Upper lobe of left lung (tissue), 6 donors: ENCODE data around the gene TMEM91. TPM values are rescaled to one million over a fixed set of nuclear protein-coding genes. Genes with fewer than 3 reads are reported as not detected.

Experiments used
- ATAC-seq, 2 donors: fragments of 200-7000 bp; cut with Tn5 transposase; one replicate each; pipeline ENCODE4 v1.9.1; 2022; ENCODE audit warnings: mild to moderate bottlenecking in 2 of 2, moderate library complexity in 2 of 2; ENCODE audit not compliant: low FRiP score in 2 of 2
- DNase-seq, 2 donors: peaks; one replicate each; pipeline ENCODE4 v3.0.0-alpha.2; 2019 to 2020
- H3K27ac ChIP-seq, 4 donors: fragments of 200-600 bp; sonication (generic); one replicate each; pipeline ENCODE4 v1.5.1; 2016 to 2019
- H3K27me3 ChIP-seq, 4 donors: fragments of 200-600 bp; sonication (generic); one replicate each; pipeline ENCODE4 v1.5.1; 2017 to 2019
- H3K36me3 ChIP-seq, 4 donors: fragments of 200-600 bp; sonication (generic); one replicate each; pipeline ENCODE4 v1.5.1; 2016 to 2019
- H3K4me1 ChIP-seq, 4 donors: fragments of 200-600 bp; sonication (generic); one replicate each; pipeline ENCODE4 v1.5.1; 2018 to 2019
- H3K4me3 ChIP-seq, 4 donors: fragments of 200-600 bp; sonication (generic); one replicate each; pipeline ENCODE4 v1.5.1; 2017 to 2019; ENCODE audit warnings: mild to moderate bottlenecking in 2 of 4, moderate library complexity in 1 of 4
- H3K9me3 ChIP-seq, 4 donors: fragments of 200-600 bp; sonication (generic); one replicate each; pipeline ENCODE4 v1.5.1; 2018 to 2019
- CTCF ChIP-seq, 6 experiments: fragments of 450-650 bp in 4 of 6; fragments of 200-600 bp in 2 of 6; sonication (generic) in 2 of 6; IDR thresholded peaks; one replicate each; pipeline ENCODE4 v1.5.1; 2016 to 2019; ENCODE audit warnings: antibody characterized with exemption in 6 of 6
- EP300 ChIP-seq, 4 donors: sonication (generic); formaldehyde crosslinking; IDR thresholded peaks; one replicate each; pipeline ENCODE4 v1.5.1; 2017; ENCODE audit warnings: antibody characterized with exemption in 4 of 4, control low read depth in 2 of 4
- POLR2A ChIP-seq, 4 donors: fragments of 450-650 bp; IDR thresholded peaks; one replicate each; pipeline ENCODE4 v1.5.1; 2016 to 2017; ENCODE audit warnings: antibody characterized with exemption in 4 of 4, mild to moderate bottlenecking in 2 of 4
- POLR2AphosphoS5 ChIP-seq, 2 donors: sonication (generic); formaldehyde crosslinking; IDR thresholded peaks; one replicate each; pipeline ENCODE4 v1.5.1; 2017; ENCODE audit warnings: antibody characterized with exemption in 2 of 2
- WGBS, 2 donors: methylation state at CpG; one replicate each; pipeline ENCODE4 v1.1.5; 2017 to 2018; 5-methylcytosine and 5-hydroxymethylcytosine counted together
- total RNA-seq, 6 donors: library from RNA; depleted of rRNA in 4 of 6; stranded (reverse); fragments of >200 nt in 4 of 6; gene quantifications; one replicate each; pipeline versions ENCODE4 v1.1.0 to v1.2.1, GENCODE V29; 2016 to 2021
- donor health status: DM: no; HTN: no; CAD: no; lungs with moderate emphysema.
- donor health status: DM: no; HTN: yes; CAD: no; lungs with severe emphysema.

The TMEM91 gene
- total RNA-seq, 6 donors from 2014 or later = 18.7 to 65.0 (median 29.3) TPM

GRCh38 chr19:41402010-41402409 is 25.7 kb downstream of the TMEM91 start:
- DNase-seq = no peak
- TF ChIP-seq POLR2A (IDR thresholded peaks at IDR 0.05) (no peak), POLR2AphosphoS5 (IDR thresholded peaks at IDR 0.05) (no peak), EP300 (IDR thresholded peaks at IDR 0.05) (no peak), CTCF (IDR thresholded peaks at IDR 0.05) (no peak)
- peak overlapping the region in 2 of 4 donors; percentile 36 to 63 for H3K27ac ChIP-seq
- no peak overlapping the region for H3K4me3 ChIP-seq
- 87 to 91% methylated on average over 3 of the region's 3 CpGs for WGBS, 2 donors
- peaks cover 37 to 65% (median 47%) of the 10 kb centered on the region in 4 donors for H3K4me1 ChIP-seq
- H3K36me3 ChIP-seq = peaks cover 0 to 14% (median 2%) of the 10 kb centered on the region in 4 donors
- no peaks in the 10 kb centered on the region for H3K27me3 ChIP-seq
- H3K9me3 ChIP-seq = no peaks in the 10 kb centered on the region
- no peak for ATAC-seq

GRCh38 chr19:41403181-41403970 is 27.0 kb downstream of the TMEM91 start:
- WGBS, 2 donors = 64 to 72% methylated on average over 11 to 12 of the region's 12 CpGs
- Histone ChIP-seq H3K27me3 (no peaks in the 10 kb centered on the region), H3K4me1 (peaks cover 47 to 72% (median 56%) of the 10 kb centered on the region in 4 donors), H3K4me3 (no peak overlapping the region), H3K27ac (peak overlapping the region; percentile 24 to 63 (median 40)), H3K36me3 (peaks cover 0 to 14% (median 2%) of the 10 kb centered on the region in 4 donors), H3K9me3 (no peaks in the 10 kb centered on the region)
- no peak for DNase-seq
- no peak for ATAC-seq
- TF ChIP-seq POLR2A (IDR thresholded peaks at IDR 0.05) = no peak
- TF ChIP-seq CTCF (IDR thresholded peaks at IDR 0.05) = no peak
- no peak for TF ChIP-seq POLR2AphosphoS5 (IDR thresholded peaks at IDR 0.05)
- TF ChIP-seq EP300 (IDR thresholded peaks at IDR 0.05) = no peak

GRCh38 chr19:41405776-41406175 is 29.4 kb downstream of the TMEM91 start:
- Histone ChIP-seq H3K36me3 (peaks cover 0 to 14% (median 2%) of the 10 kb centered on the region in 4 donors), H3K27ac (peak overlapping the region; percentile 69 to 92 (median 83)), H3K27me3 (no peaks in the 10 kb centered on the region), H3K4me3 (no peak overlapping the region), H3K9me3 (no peaks in the 10 kb centered on the region), H3K4me1 (peaks cover 58 to 83% (median 64%) of the 10 kb centered on the region in 4 donors)
- ATAC-seq (no peak), DNase-seq (no peak)
- TF ChIP-seq POLR2AphosphoS5 (IDR thresholded peaks at IDR 0.05) (peak in 1 of 2 donors; percentile 33), POLR2A (IDR thresholded peaks at IDR 0.05) (no peak)
- 66 to 69% methylated on average over 6 of the region's 6 CpGs for WGBS, 2 donors

GRCh38 chr19:41407271-41407670 is 30.9 kb downstream of the TMEM91 start:
- peak in 1 of 6 experiments; percentile 23 for TF ChIP-seq CTCF (IDR thresholded peaks at IDR 0.05)
- TF ChIP-seq POLR2AphosphoS5 (IDR thresholded peaks at IDR 0.05) = no peak
- TF ChIP-seq EP300 (IDR thresholded peaks at IDR 0.05) = no peak
- peak in 1 of 4 donors; percentile 8 for TF ChIP-seq POLR2A (IDR thresholded peaks at IDR 0.05)
- H3K4me1 ChIP-seq = peaks cover 66 to 83% (median 75%) of the 10 kb centered on the region in 4 donors
- DNase-seq = no peak
- 17 to 18% methylated on average over 1 to 4 of the region's 4 CpGs for WGBS, 2 donors
- no peak overlapping the region for H3K4me3 ChIP-seq
- H3K27ac ChIP-seq = peak overlapping the region; percentile 69 to 92 (median 83)
- H3K9me3 ChIP-seq = no peaks in the 10 kb centered on the region
- H3K36me3 ChIP-seq = peaks cover 0 to 23% (median 2%) of the 10 kb centered on the region in 4 donors
- H3K27me3 ChIP-seq = no peaks in the 10 kb centered on the region
- ATAC-seq = peak; percentile 58 to 59

GRCh38 chr19:41408256-41408655 is 31.9 kb downstream of the TMEM91 start:
- no peak overlapping the region for H3K4me3 ChIP-seq
- DNase-seq (peak in 1 of 2 donors; percentile 72), ATAC-seq (no peak)
- TF ChIP-seq POLR2A (IDR thresholded peaks at IDR 0.05) (no peak), CTCF (IDR thresholded peaks at IDR 0.05) (no peak), EP300 (IDR thresholded peaks at IDR 0.05) (no peak), POLR2AphosphoS5 (IDR thresholded peaks at IDR 0.05) (no peak)
- peaks cover 62 to 85% (median 79%) of the 10 kb centered on the region in 4 donors for H3K4me1 ChIP-seq
- H3K36me3 ChIP-seq = peaks cover 0 to 17% (median 4%) of the 10 kb centered on the region in 4 donors
- H3K27ac ChIP-seq = peak overlapping the region; percentile 81 to 92 (median 84)
- 65 to 93% methylated on average over 4 of the region's 4 CpGs for WGBS, 2 donors
- no peaks in the 10 kb centered on the region for H3K27me3 ChIP-seq
- no peaks in the 10 kb centered on the region for H3K9me3 ChIP-seq
